NCI-H446 (cell line): ENCODE measurements around the gene NAT9.
A peak's percentile ranks its signal among the peaks of the same experiment; 100 is the strongest.

Experiments
- DNase-seq, 2 experiments: peaks; one replicate each; lab custom pipeline; 2025; lab: John Stamatoyannopoulos, UW

The NAT9 gene

GRCh38 chr17:74776044-74776962 lies at the start of gene NAT9:
NAT9 (minus strand) TSS chr17:74776345; CDS start chr17:74775698, 647 bp downstream.
- peak; percentile 97 to 99 for DNase-seq

- peak; percentile 73 to 96 for DNase-seq
Observed at GRCh38 chr17:74824961-74825627, 48.9 kb upstream of the NAT9 start.

- peak; percentile 74 to 86 for DNase-seq
Observed at GRCh38 chr17:74822939-74823367, 46.8 kb upstream of the NAT9 start.

- DNase-seq: peak; percentile 73 to 74
Observed at GRCh38 chr17:74822335-74822938, 46.3 kb upstream of the NAT9 start.

GRCh38 chr17:74821655-74822334 lies 45.6 kb upstream of the NAT9 start:
- DNase-seq: peak in 1 of 2 experiments; percentile 57

GRCh38 chr17:74819801-74820436 lies 43.8 kb upstream of the NAT9 start:
- no peak for DNase-seq

- no peak for DNase-seq
Observed at GRCh38 chr17:74818291-74818938, 42.3 kb upstream of the NAT9 start.

- no peak for DNase-seq
Observed at GRCh38 chr17:74816905-74817620, 40.9 kb upstream of the NAT9 start.

- DNase-seq: no peak
Observed at GRCh38 chr17:74815550-74816370, 39.6 kb upstream of the NAT9 start.

- DNase-seq: no peak
Observed at GRCh38 chr17:74815067-74815466, 38.9 kb upstream of the NAT9 start.

GRCh38 chr17:74814453-74814852 lies 38.3 kb upstream of the NAT9 start:
- no peak for DNase-seq

- peak; percentile 32 to 54 for DNase-seq
Observed at GRCh38 chr17:74812109-74813009, 36.2 kb upstream of the NAT9 start.

- peak; percentile 78 to 91 for DNase-seq
Observed at GRCh38 chr17:74810699-74811485, 34.7 kb upstream of the NAT9 start.

GRCh38 chr17:74808714-74809430 lies 32.7 kb upstream of the NAT9 start:
- DNase-seq: no peak

- DNase-seq: peak; percentile 98 to 99
Observed at GRCh38 chr17:74807925-74808324, 31.8 kb upstream of the NAT9 start.

- DNase-seq: peak; percentile 86 to 91
Observed at GRCh38 chr17:74807441-74807840, 31.3 kb upstream of the NAT9 start.

- no peak for DNase-seq
Observed at GRCh38 chr17:74806334-74806733, 30.2 kb upstream of the NAT9 start.
